ENCODE results near the gene IFITM5.

The IFITM5 gene

DNA sequence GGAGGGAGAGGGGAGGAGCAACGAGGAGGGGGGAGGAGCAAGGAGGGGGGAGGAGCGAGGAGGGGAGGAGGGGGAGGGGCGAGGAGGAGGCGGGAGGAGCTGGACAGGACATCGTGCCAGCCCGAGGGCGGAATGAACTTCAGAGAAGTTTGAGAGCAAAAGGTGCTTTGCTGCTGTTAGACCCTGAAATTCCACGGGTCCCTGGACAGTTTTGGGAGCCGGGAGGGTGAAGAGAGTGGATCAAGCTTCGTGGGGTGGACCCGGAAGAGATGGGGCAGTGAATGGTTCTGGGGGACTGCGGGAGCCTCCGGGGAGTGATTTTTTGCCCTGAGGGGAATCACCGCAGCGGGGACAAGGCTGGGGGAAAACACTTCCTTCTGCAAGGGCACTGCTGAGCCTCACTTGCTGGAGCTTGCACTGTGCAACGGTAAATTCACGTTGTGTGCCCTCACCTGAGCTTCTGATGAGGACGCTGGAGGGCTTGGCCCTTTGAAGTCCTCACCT, 31.8 kb downstream of the IFITM5 start:
- DNase-seq (ENCODE audit: low spot score): peak; percentile 39

DNA sequence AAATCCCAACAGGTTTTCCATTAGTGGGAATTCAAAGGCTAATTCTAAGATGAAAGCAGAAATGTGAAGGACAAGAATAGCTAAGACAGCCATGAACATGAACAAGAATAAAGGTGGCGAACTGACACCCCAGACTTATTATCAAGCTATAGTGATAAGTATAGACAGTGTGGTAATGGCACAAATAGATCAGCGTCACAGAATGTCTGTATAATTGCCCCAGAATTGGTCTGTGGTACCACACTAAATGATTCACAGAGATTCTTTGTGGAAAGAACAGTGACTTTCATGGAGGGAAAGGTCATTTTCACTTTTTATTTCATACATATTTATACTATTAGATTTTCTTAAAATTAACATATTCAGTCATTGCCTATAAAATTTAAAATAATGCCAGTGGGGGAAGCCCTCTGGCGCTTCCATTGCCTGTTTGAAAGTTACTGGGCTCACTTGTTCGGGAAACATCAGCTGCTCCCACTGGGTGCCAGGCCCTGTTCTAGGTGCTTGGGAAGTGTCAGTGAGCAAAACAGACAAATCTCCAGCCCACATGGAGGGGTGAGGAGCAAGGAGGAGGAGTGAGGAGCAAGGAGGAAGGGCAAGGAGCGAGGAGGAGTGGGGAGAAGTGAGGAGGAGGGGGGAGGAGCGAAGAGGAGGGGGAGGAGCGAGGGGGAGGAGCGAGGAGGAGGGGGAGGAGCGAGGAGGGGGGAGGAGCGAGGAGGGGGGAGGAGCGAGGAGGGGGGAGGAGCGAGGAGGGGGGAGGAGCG, 32.5 kb downstream of the IFITM5 start:
- DNase-seq (ENCODE audit: low spot score): no peak

DNA sequence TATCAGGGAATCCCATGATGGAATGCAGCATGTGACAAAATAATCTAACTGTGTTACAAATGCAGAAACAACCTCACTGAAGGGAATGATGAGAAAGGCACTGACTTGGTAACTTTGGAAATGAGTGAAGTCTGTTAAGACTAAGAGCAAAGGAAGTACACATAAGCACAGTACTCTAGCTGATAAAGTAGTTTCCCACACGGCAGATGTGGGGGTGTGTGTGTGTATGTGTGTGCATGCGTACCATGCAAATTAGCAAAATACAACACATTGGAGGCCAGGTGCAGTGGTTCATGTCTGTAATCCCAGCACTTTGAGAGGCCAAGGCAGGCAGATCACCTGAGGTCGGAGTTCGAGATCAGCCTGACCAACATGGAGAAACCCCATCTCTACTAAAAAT, 37.7 kb downstream of the IFITM5 start:
- DNase-seq (ENCODE audit: low spot score): no peak

DNA sequence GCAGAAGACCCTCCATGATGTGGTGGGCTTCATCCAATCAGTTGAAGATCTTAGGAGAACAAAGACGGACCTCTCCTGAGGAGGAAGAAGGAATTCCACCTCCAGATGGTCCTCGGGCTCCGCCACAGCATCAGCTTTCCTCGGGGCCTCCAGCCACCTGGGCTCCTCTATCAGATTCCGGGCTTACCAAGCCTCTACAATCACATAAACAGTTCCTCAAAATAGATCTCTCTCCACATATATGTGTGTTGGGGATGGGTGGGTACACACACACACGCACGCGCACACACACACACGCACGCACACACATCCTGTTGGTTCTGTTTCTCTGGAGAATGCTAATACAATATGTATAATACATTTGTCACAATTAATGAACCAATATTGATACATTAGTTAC, 39.9 kb downstream of the IFITM5 start:
- DNase-seq (ENCODE audit: low spot score): no peak

DNA sequence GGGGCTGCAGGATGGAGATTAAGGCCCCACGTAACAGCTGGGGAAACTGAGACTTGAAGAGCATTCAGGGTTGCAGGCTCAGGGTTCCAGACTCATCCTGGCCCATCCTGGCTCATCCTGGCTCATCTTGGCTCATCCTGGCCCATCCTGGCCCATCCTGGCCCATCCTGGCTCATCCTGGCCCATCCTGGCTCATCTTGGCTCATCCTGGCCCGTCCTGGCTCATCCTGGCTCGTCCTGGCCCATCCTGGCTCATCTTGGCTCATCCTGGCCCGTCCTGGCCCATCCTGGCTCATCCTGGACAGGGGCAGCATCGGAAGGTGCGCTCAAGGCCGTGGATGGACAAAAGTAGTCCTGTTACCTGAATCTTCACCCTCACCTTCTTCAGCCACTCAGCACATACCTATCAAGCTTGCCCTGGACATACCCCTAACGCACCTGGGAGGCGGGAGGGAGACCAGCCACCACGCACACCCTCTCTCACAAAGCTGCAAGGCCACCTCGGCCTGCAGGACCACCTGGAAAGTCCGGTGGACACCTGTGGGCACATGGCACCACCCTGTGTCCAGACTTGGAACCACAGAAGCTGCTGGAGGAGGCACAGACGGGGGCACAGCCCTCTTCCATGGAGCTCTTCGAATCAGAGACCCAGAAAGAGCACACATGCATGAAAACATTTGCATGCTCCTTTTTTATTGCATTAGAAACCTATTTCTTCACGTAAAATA, 41.4 kb downstream of the IFITM5 start:
- DNase-seq (ENCODE audit: low spot score): no peak

DNA sequence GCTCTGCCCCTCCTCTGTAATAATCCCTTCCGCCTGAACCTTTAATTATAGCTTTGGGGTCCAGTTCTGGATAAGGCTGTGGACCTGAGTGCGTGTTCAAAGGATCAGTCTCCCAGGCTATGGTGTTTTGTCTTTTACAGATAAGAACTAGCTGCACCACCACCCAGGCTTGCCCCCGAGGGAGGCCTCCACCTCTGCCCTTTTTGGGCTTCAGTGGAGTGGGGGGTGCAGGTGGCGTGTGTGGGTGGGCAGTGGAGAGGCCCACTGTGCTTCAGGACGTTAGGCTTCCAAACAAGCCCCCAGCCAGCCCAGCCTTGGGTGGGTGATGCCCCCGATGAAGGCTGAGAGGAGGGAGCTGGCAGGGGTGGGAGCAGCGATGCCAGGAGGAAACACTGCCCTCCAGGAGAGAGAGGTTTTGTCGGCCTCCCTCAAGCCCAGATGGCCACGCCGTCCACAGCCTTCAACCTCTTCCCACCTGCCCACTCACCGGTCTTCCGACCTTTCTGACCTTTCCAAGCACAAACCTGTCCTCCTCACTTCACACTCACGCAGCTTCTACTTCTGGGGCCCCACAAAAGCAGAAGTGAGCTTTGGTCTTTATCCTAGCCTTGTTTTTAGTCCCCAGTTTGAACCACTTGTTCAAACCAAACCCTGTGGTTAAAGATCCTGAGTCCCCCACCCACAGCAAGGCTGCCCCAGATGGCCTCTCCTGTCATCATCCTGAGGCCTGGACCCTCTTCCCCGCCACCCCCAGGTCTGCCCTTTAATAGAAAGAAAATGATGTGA, 42.2 kb downstream of the IFITM5 start:
- DNase-seq (ENCODE audit: low spot score): no peak

DNA sequence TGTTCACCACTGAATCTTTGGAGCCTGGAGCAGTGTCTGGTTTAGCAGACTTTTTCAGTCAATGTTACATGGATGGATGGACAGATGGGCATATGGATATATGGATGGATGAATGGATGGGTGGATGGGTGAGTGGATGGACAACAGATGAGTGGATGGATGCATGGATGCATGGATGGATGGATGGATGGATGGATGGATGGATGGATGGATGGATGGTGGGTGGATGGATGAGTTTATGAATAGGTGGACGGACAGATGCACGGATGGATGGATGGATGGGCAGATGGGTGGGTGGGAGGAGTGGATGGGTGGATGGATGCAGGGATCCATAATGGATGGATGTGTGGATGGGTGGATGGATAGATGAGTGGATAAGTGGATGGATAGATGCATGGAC, 43.5 kb downstream of the IFITM5 start:
- no peak for DNase-seq (ENCODE audit: low spot score)

DNA sequence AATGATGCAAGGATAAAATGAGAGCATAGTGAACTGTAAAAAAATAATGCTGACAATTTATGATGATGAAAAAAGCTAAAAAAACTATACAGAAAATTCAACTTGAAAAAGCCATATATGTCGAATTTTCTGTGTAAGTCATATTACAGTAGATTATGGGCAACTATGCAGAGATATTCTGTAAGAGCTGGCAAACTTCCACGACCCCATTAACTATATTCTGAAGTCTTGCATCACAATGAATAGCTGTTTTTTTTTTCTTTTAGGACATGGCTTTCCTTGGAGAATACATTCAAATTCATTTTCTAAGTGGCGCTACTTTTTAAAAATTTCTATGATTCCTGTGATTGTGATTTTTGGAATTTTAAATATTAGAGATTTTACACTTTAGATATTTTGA, 44.1 kb downstream of the IFITM5 start:
- no peak for DNase-seq (ENCODE audit: low spot score)

DNA sequence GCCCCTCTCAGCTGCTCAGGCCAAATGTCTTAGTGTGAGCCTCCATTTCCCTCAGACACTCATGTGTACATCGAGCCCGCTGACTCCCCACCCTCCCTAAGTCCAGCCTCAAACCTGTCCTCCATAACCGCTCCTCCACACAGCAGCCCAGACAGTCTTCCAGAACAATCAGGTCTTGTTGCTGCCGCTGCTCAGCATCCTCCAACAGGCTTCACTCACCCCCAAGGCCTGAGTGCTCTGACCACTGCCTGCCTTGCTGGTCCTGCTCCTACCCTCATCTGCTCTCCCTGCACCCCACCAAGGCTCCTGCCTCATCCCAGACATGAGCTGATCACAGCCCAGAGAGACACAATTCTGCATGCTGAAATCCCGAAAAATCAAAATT, 45.4 kb downstream of the IFITM5 start:
- DNase-seq (ENCODE audit: low spot score): no peak

DNA sequence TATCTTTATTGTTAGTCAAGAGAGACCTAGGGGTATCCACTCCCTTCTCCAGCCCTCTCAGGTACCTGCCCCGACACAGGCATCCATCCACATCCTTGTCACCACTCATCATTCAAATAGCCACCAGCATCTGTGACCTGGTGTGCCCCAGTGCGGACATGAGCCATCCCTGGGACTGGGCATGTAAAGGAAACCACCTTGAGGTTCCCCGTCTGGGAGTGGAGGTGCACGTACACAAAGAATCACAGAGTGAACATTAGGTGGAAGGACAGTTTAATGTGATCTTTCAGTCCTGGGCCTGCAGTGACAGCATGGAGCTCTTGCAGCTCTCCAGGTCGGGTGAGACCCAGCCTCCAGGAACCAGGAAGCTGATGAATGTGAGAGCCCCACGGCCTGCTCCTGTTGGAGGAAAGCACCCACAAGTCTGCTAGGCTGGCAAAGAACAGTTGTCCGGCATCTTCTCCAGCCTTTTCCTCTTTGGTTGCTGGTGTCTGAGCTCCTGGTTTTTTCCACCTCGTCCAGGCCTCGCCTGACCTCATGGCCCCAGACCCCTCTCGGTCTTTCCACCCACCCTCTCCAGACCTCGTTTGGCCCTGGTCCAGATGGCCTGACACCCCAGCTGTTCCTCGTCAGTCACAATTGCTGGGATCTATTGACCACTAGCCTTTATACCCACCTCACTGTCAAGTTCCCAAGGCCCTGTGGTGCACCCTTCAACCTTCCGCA, 46.0 kb downstream of the IFITM5 start:
- no peak for DNase-seq (ENCODE audit: low spot score)

DNA sequence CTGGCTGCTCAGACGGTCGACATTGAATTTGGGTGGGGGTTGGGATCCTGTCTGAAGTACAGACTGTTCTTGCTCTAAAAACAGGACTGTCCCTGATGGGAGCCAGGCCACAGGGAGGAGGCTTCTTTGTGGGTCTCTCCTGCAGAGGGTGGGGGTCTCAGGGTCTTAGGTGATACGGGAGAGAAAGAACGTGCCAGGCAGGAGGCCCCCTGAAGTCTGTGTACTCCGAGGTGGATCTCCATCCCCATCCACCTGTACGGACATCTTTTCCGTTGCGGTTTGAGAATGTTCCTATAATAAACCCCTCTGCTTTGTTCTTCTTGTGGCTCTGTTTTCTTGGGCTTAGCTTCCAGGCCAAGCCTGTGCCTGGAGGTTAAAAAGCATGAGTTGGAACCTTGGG, 46.7 kb downstream of the IFITM5 start:
- no peak for DNase-seq (ENCODE audit: low spot score)

DNA sequence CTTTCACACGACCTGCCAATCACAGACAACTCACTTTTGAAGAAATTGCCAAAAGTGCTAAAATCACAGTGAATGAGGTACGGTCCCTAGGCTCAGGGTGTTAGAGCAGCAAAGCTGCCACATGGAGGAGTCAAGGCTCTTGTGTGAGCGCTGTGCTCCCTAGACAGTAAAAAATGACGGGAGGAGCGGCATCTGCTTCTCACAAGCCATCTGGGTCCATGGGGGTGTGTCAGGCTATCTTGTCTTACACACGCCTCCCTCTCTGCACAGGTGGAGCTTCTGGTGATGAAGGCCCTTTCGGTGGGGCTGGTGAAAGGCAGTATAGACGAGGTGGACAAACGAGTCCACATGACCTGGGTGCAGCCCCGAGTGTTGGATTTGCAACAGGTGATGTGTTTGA, 47.8 kb downstream of the IFITM5 start:
- no peak for DNase-seq (ENCODE audit: low spot score)

DNA sequence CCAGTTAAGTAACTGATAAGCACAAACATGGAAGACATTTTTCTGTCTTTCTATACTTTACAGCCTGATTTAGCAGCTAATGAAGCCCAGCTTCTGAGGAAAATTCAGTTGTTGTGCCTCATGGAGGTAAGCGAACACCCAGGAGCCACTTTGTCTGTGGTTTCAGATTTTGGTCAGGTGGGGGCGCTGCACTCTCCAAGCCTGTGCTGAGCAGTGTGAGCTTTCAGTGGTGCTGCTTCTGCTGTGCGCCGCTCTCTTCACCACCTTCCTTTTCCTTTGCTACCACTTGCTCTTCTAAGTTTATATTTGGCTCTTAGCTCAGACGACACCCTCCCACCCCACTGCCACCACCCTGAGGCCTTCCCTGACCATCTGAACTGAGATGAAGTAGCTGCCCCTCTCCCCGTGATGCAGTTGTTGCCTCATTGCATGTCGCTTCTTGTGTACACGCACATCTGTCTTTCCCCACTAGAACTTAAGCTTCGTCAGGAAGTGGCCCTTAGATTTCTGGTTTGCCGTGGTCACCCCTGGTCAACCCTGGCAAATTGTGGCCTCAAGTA, 48.5 kb downstream of the IFITM5 start:
- DNase-seq (ENCODE audit: low spot score): peak; percentile 73

DNA sequence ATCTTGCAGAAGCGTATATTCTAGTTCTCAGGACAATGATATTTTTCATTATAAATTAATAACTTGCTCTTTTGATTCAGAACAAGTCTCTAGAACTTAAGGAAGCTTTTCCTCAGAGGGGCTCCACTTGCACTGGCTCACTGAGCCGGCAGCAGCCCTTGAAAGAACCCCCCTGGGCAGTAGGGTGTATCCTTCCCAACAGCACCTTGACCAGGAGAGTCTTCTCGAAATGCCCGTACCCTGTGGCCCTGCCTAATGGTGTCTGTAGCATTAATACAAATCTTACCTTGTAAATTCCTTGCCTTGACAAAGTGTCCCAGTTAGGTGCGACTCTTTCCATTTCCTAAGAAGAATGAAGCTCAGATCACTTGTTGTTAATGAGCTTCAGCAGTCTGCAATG, 49.1 kb downstream of the IFITM5 start:
- DNase-seq (ENCODE audit: low spot score): no peak

DNA sequence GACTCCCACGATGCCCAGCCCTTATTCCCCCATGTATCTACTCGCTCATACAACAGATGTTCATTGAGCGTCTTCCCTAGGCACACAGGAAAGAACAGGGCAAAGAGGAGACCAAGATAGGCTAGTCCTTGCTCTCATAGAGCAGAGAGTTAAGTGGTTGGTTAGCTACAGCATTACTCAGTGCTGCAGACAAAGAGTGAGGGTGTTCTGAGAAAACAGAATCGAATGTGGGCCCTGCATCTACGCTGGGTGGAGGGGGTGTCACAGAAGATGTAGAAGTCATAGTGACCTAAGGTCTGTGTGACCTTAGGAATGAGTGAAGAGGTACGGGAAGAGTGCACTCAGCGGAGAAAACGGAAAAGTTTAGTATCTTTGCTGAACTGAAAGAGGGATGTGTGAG, 50.3 kb downstream of the IFITM5 start:
- no peak for DNase-seq (ENCODE audit: low spot score)
